HG03378 (cell line): ENCODE results near the gene MACC1.
"Not testable (repeated sequence)": the region's sequence is repeated elsewhere in the genome, so short reads cannot be mapped to it uniquely, and the experiment has no call there.

Source experiments
- ATAC-seq: cut with Tn5 transposase; IDR thresholded peaks from one replicate; pipeline ENCODE4 v1.9.1; 2021; ENCODE audit warnings: mild to moderate bottlenecking, moderate library complexity; ENCODE audit not compliant: unreplicated experiment

Gene MACC1

GRCh38 chr7:20208651-20209307, 8.4 kb downstream of the MACC1 start:
- no peak for ATAC-seq

GRCh38 chr7:20207811-20208210, 9.4 kb downstream of the MACC1 start:
- ATAC-seq = not testable (repeated sequence)

GRCh38 chr7:20206104-20206896, 10.9 kb downstream of the MACC1 start:
- ATAC-seq = no peak

GRCh38 chr7:20203316-20203715, 13.9 kb downstream of the MACC1 start:
- ATAC-seq = no peak

GRCh38 chr7:20201380-20201779, 15.8 kb downstream of the MACC1 start:
- no peak for ATAC-seq

- ATAC-seq = no peak
Measured at GRCh38 chr7:20200971-20201370, 16.2 kb downstream of the MACC1 start.

GRCh38 chr7:20200361-20200760, 16.8 kb downstream of the MACC1 start:
- peak; percentile 42 for ATAC-seq

- peak; percentile 96 for ATAC-seq
Measured at GRCh38 chr7:20199015-20199737, 18.0 kb downstream of the MACC1 start.

GRCh38 chr7:20198260-20198659, 18.9 kb downstream of the MACC1 start:
- ATAC-seq = no peak

- no peak for ATAC-seq
Measured at GRCh38 chr7:20197837-20198236, 19.3 kb downstream of the MACC1 start.

- ATAC-seq = no peak
Measured at GRCh38 chr7:20197125-20197748, 19.9 kb downstream of the MACC1 start.

- ATAC-seq = no peak
Measured at GRCh38 chr7:20194343-20194995, 22.7 kb downstream of the MACC1 start.

GRCh38 chr7:20193873-20194272, 23.3 kb downstream of the MACC1 start:
- ATAC-seq = no peak

- ATAC-seq = peak; percentile 83
Measured at GRCh38 chr7:20193242-20193777, 23.9 kb downstream of the MACC1 start.

- ATAC-seq = no peak
Measured at GRCh38 chr7:20191391-20191869, 25.8 kb downstream of the MACC1 start.

GRCh38 chr7:20190560-20191390, 26.4 kb downstream of the MACC1 start:
- ATAC-seq = no peak

- no peak for ATAC-seq
Measured at GRCh38 chr7:20189852-20190251, 27.3 kb downstream of the MACC1 start.

- ATAC-seq = no peak
Measured at GRCh38 chr7:20188567-20188966, 28.6 kb downstream of the MACC1 start.

- ATAC-seq = not testable (repeated sequence)
Measured at GRCh38 chr7:20187850-20188249, 29.3 kb downstream of the MACC1 start.
